Activated naive CD8-positive, alpha-beta T cell treated with anti-CD3 and anti-CD28 coated beads, Interleukin-2, amount 10 ng/mL, durations not matched to agents 7 days and 5 days (primary cell): ENCODE data around the gene MAP3K19. TPM values are rescaled to one million over a fixed set of nuclear protein-coding genes. Genes with fewer than 3 reads are reported as not detected.

Source experiments
- ATAC-seq: fragments of 150-1000 bp; cut with Tn5 transposase; one replicate; pipeline ENCODE4 v1.10.0; 2021; ENCODE audit warnings: low read depth, moderate library complexity
- POLR2A ChIA-PET: fragments of 350-600 bp; sonication (Branson Sonifier 250); formaldehyde crosslinking; loops from one replicate; lab custom pipeline; 2021; ENCODE audit warnings: antibody characterized with exemption; lab: Charles Lee
- DNase-seq: peaks from one replicate; pipeline ENCODE4 v3.0.0; 2021
- H3K27ac Mint-ChIP-seq: one replicate; pipeline ENCODE4 v1.8.0; 2022; ENCODE audit warnings: mild to moderate bottlenecking, mixed read lengths
- H3K27me3 Mint-ChIP-seq: one replicate; pipeline ENCODE4 v1.8.0; 2022; ENCODE audit warnings: mild to moderate bottlenecking, moderate library complexity, mixed read lengths
- H3K36me3 Mint-ChIP-seq: one replicate; pipeline ENCODE4 v1.8.0; 2021; ENCODE audit warnings: mild to moderate bottlenecking, mixed read lengths
- H3K4me1 Mint-ChIP-seq: one replicate; pipeline ENCODE4 v1.8.0; 2021; ENCODE audit warnings: mixed read lengths
- H3K4me3 Mint-ChIP-seq: one replicate; pipeline ENCODE4 v1.8.0; 2022; ENCODE audit warnings: mild to moderate bottlenecking, moderate library complexity, mixed read lengths
- H3K9me3 Mint-ChIP-seq: one replicate; pipeline ENCODE4 v1.8.0; 2021; ENCODE audit warnings: mixed read lengths
- total RNA-seq, 2 experiments: library from RNA; stranded (reverse); gene quantifications; one replicate each; pipeline ENCODE4 v1.2.3, GENCODE V29; 2021

MAP3K19 gene
- total RNA-seq, 2 experiments from 2014 or later: not detected

- DNase-seq: no peak
- POLR2A ChIA-PET: interaction anchor here (0.6 to 1.0 kb wide), 2 partner anchors 9 to 600 kb away, joined by 3 to 6 read pairs; no protein-coding TSS in a partner anchor
- no peak for ATAC-seq
- Mint-ChIP-seq H3K4me3 (no peak overlapping the region), H3K36me3 (peaks cover 33% of the 10 kb centered on the region), H3K27ac (no peak overlapping the region), H3K4me1 (peaks cover 41% of the 10 kb centered on the region), H3K27me3 (no peaks in the 10 kb centered on the region), H3K9me3 (no peaks in the 10 kb centered on the region)
These were observed 120.9 kb downstream of the MAP3K19 start for GRCh38 chr2:134926231-134926931.

- ATAC-seq (no peak), DNase-seq (no peak)
- Mint-ChIP-seq H3K4me1 (peaks cover 40% of the 10 kb centered on the region), H3K27ac (no peak overlapping the region), H3K9me3 (no peaks in the 10 kb centered on the region), H3K4me3 (no peak overlapping the region), H3K27me3 (no peaks in the 10 kb centered on the region), H3K36me3 (peaks cover 32% of the 10 kb centered on the region)
- POLR2A ChIA-PET: no interaction called here
These were observed 122.3 kb downstream of the MAP3K19 start for GRCh38 chr2:134924912-134925311.

- H3K9me3 Mint-ChIP-seq: peaks cover 2% of the 10 kb centered on the region
- no peaks in the 10 kb centered on the region for H3K27me3 Mint-ChIP-seq
- peak overlapping the region; percentile 97 for H3K4me3 Mint-ChIP-seq
- H3K27ac Mint-ChIP-seq: peak overlapping the region; percentile 96
- no peak for ATAC-seq
- DNase-seq: no peak
- POLR2A ChIA-PET: interaction anchor here (0.8 to 2.0 kb wide), 3 partner anchors 11 to 799 kb away, joined by 3 to 10 read pairs (median 7); partner anchors contain the start of genes R3HDM1 and ZRANB3
- peaks cover 18% of the 10 kb centered on the region for H3K36me3 Mint-ChIP-seq
- peaks cover 20% of the 10 kb centered on the region for H3K4me1 Mint-ChIP-seq
These were observed 127.7 kb downstream of the MAP3K19 start for GRCh38 chr2:134919341-134920210.

- Mint-ChIP-seq H3K4me3 (peak within 1 kb of the TSS; percentile 97), H3K27ac (peak within 1 kb of the TSS; percentile 96), H3K9me3 (peaks cover 3% of the 10 kb centered on the region), H3K27me3 (no peaks in the 10 kb centered on the region), H3K4me1 (peaks cover 15% of the 10 kb centered on the region), H3K36me3 (peaks cover 12% of the 10 kb centered on the region)
- ATAC-seq (peak; percentile 88), DNase-seq (peak; percentile 100)
- POLR2A ChIA-PET: interaction anchor here (0.8 to 2.0 kb wide), 7 partner anchors 8 to 823 kb away, joined by 3 to 10 read pairs (median 3); partner anchors contain the start of genes R3HDM1, UBXN4 and ZRANB3
These were observed 128.5 kb downstream of the MAP3K19 start, which contains the start of gene CCNT2 for GRCh38 chr2:134918526-134919340. TSS of gene CCNT2 (plus strand) at chr2:134918822. CDS start at chr2:134918855, 33 bp downstream.

GRCh38 chr2:134917888-134918525 is 129.2 kb downstream of the MAP3K19 start:
- peaks cover 3% of the 10 kb centered on the region for H3K9me3 Mint-ChIP-seq
- DNase-seq: peak; percentile 86
- peak; percentile 77 for ATAC-seq
- POLR2A ChIA-PET: interaction anchor here (1.0 to 2.0 kb wide), 6 partner anchors 9 to 823 kb away, joined by 3 to 10 read pairs (median 3); partner anchors contain the start of genes R3HDM1, UBXN4 and ZRANB3
- H3K4me3 Mint-ChIP-seq: peak overlapping the region; percentile 97
- peak overlapping the region; percentile 96 for H3K27ac Mint-ChIP-seq
- no peaks in the 10 kb centered on the region for H3K27me3 Mint-ChIP-seq
- peaks cover 13% of the 10 kb centered on the region for H3K4me1 Mint-ChIP-seq
- peaks cover 10% of the 10 kb centered on the region for H3K36me3 Mint-ChIP-seq

- peaks cover 11% of the 10 kb centered on the region for H3K4me1 Mint-ChIP-seq
- H3K4me3 Mint-ChIP-seq: peak overlapping the region; percentile 97
- POLR2A ChIA-PET: interaction anchor here (1.3 to 2.0 kb wide), 4 partner anchors 9 to 824 kb away, joined by 3 to 10 read pairs (median 3); partner anchors contain the start of genes R3HDM1, UBXN4 and ZRANB3
- peaks cover 4% of the 10 kb centered on the region for H3K9me3 Mint-ChIP-seq
- H3K27ac Mint-ChIP-seq: peak overlapping the region; percentile 96
- H3K36me3 Mint-ChIP-seq: peaks cover 8% of the 10 kb centered on the region
- no peaks in the 10 kb centered on the region for H3K27me3 Mint-ChIP-seq
- DNase-seq (peak; percentile 36), ATAC-seq (no peak)
These were observed 129.8 kb downstream of the MAP3K19 start for GRCh38 chr2:134917360-134917865.

Other genes starting within 250 kb of the MAP3K19 start
- not detected for gene ACMSD, start 208.8 kb downstream of the MAP3K19 start, total RNA-seq
- 10 to 100 TPM; 48.3 to 50.3 TPM for gene CCNT2, start 128.6 kb downstream of the MAP3K19 start, total RNA-seq
- gene RAB3GAP1, start 4.8 kb upstream of the MAP3K19 start, total RNA-seq: 10 to 100 TPM; 22.9 to 24.0 TPM